Mucosa of descending colon (tissue), 3 donors: ENCODE results near the gene HNRNPL. TPM values are rescaled to one million over a fixed set of nuclear protein-coding genes. Genes with fewer than 3 reads are reported as not detected.

Source experiments
- ATAC-seq: fragments of 200-7000 bp; cut with Tn5 transposase; one replicate; pipeline ENCODE4 v1.9.1; 2020; ENCODE audit warnings: mild to moderate bottlenecking, moderate library complexity
- DNase-seq, 3 donors: peaks; one replicate each; pipeline ENCODE4 v3.0.0-alpha.2; 2020
- H3K36me3 ChIP-seq: fragments of 200-600 bp; one replicate; pipeline ENCODE4 v1.8.0; 2021; ENCODE audit warnings: low read depth, mild to moderate bottlenecking
- H3K4me1 ChIP-seq: fragments of 200-600 bp; one replicate; pipeline ENCODE4 v1.8.0; 2021; ENCODE audit warnings: low read depth, mild to moderate bottlenecking
- H3K4me3 ChIP-seq: fragments of 200-600 bp; one replicate; pipeline ENCODE4 v1.8.0; 2021; ENCODE audit warnings: mild to moderate bottlenecking
- H3K9me3 ChIP-seq: fragments of 200-600 bp; one replicate; pipeline ENCODE4 v1.8.0; 2021; ENCODE audit warnings: mild to moderate bottlenecking
- CTCF ChIP-seq: fragments of 200-600 bp; IDR thresholded peaks from one replicate; pipeline ENCODE4 v1.8.0; 2022; ENCODE audit warnings: antibody characterized with exemption, mild to moderate bottlenecking
- intact Hi-C, 2 donors: fragments of 100-400 bp; cut with DNase I in 1 of 2; cut with micrococcal nuclease in 1 of 2; formaldehyde crosslinking; loops; one replicate each; pipeline versions ENCODE4 v1.11.0 to v1.11.1; 2022; cut with DNase I, micrococcal nuclease
- total RNA-seq, 3 donors: library from RNA; stranded (reverse); fragmentation: NEBNext Ultra II Directional in 2 of 3; extraction: Animal tissue kit (Norgen Biotek cat#: 25700) in 2 of 3; gene quantifications; one replicate each; pipeline versions ENCODE4 v1.2.1 to v1.2.4, GENCODE V29; 2021 to 2023
- donor health status: DM: no; HTN: no; CAD: no; lungs with moderate emphysema.
- donor health status: DM: no; HTN: no; CAD: no.
- donor health status: DM: no; HTN: yes; CAD: no.

The HNRNPL gene
- total RNA-seq, 3 donors from 2014 or later = 267 to 317 (median 292) TPM

- Histone ChIP-seq H3K36me3 (no peaks in the 10 kb centered on the region), H3K4me3 (no peak overlapping the region), H3K9me3 (no peaks in the 10 kb centered on the region), H3K4me1 (peaks cover 18% of the 10 kb centered on the region)
- intact Hi-C loops = no loop called here
- TF ChIP-seq CTCF = no peak
- DNase-seq (no peak), ATAC-seq (no peak)
These were observed 31.3 kb upstream of the HNRNPL start for GRCh38 chr19:38880882-38881609.

- intact Hi-C loops = no loop called here
- peaks cover 18% of the 10 kb centered on the region for H3K4me1 ChIP-seq
- TF ChIP-seq CTCF = no peak
- H3K9me3 ChIP-seq = no peaks in the 10 kb centered on the region
- DNase-seq (no peak), ATAC-seq (no peak)
- H3K36me3 ChIP-seq = no peaks in the 10 kb centered on the region
- no peak overlapping the region for H3K4me3 ChIP-seq
These were observed 30.5 kb upstream of the HNRNPL start for GRCh38 chr19:38880076-38880881.

GRCh38 chr19:38879400-38879751 is 29.6 kb upstream of the HNRNPL start:
- DNase-seq (no peak), ATAC-seq (no peak)
- Histone ChIP-seq H3K4me3 (no peak overlapping the region), H3K36me3 (no peaks in the 10 kb centered on the region), H3K9me3 (no peaks in the 10 kb centered on the region), H3K4me1 (peaks cover 18% of the 10 kb centered on the region)
- TF ChIP-seq CTCF = no peak
- intact Hi-C loops = no loop called here

GRCh38 chr19:38878575-38879399 is 29.0 kb upstream of the HNRNPL start:
- no peak for TF ChIP-seq CTCF
- ATAC-seq (no peak), DNase-seq (no peak)
- Histone ChIP-seq H3K4me3 (no peak overlapping the region), H3K36me3 (no peaks in the 10 kb centered on the region), H3K4me1 (peaks cover 18% of the 10 kb centered on the region), H3K9me3 (no peaks in the 10 kb centered on the region)
- intact Hi-C loops = no loop called here

GRCh38 chr19:38877781-38878574 is 28.2 kb upstream of the HNRNPL start, which contains the start of gene RINL:
Gene RINL (minus strand): TSS chr19:38878275. CDS start chr19:38876742, 1,533 bp downstream.
- ATAC-seq = peak; percentile 88
- Histone ChIP-seq H3K9me3 (no peaks in the 10 kb centered on the region), H3K4me3 (no peak within 1 kb of the TSS), H3K36me3 (no peaks in the 10 kb centered on the region), H3K4me1 (peaks cover 18% of the 10 kb centered on the region)
- intact Hi-C loops = no loop called here
- no peak for TF ChIP-seq CTCF
- DNase-seq = peak; percentile 53 to 87 (median 65)
